HepG2 (cell line): Measurements from ENCODE around the gene OSBP. TPM values are rescaled to one million over a fixed set of nuclear protein-coding genes. Genes with fewer than 3 reads are reported as not detected.

Experiments used
- ERF ChIP-seq: IDR thresholded peaks from 2 replicates; pipeline ENCODE4 v1.6.1; 2018; ENCODE audit warnings: missing biosample characterization, missing genetic modification reagents
- ESRRA ChIP-seq: sonication (generic); formaldehyde crosslinking; IDR thresholded peaks from 2 replicates; pipeline ENCODE4 v1.5.1; 2020; ENCODE audit warnings: mild to moderate bottlenecking, low read depth, missing genetic modification reagents
- HNF4G ChIP-seq, 2 experiments: sonication (generic) in 1 of 2; formaldehyde crosslinking in 1 of 2; IDR thresholded peaks; 2 replicates each; pipeline versions ENCODE4 v1.4.0 to v1.6.1; 2011 to 2020; ENCODE audit warnings: borderline replicate concordance in 2 of 2, low read depth in 2 of 2, mild to moderate bottlenecking in 2 of 2, low read length in 1 of 2, missing genetic modification reagents in 1 of 2, moderate library complexity in 1 of 2
- PHB2 ChIP-seq: fragments of 450-650 bp; IDR thresholded peaks from 2 replicates; pipeline ENCODE4 v1.6.1; 2018; ENCODE audit not compliant: partially characterized antibody
- POLR2A ChIP-seq, 2 experiments: IDR thresholded peaks; 2 replicates each; pipeline ENCODE4 v1.6.1; 2011; ENCODE audit warnings: low read depth in 2 of 2, low read length in 2 of 2, mild to moderate bottlenecking in 1 of 2, moderate library complexity in 1 of 2; ENCODE audit not compliant: insufficient read depth in 1 of 2
- PRMT3 ChIP-seq: sonication (generic); formaldehyde crosslinking; IDR thresholded peaks from 2 replicates; pipeline ENCODE4 v1.8.1; 2022; ENCODE audit warnings: low read depth, mild to moderate bottlenecking, moderate library complexity, missing genetic modification reagents, borderline replicate concordance
- SIN3B ChIP-seq: fragments of 150-350 bp; IDR thresholded peaks from 2 replicates; pipeline ENCODE4 v1.6.1; 2014; ENCODE audit warnings: low read length
- SMYD3 ChIP-seq: sonication (generic); formaldehyde crosslinking; IDR thresholded peaks from 2 replicates; pipeline ENCODE4 v1.8.1; 2023; ENCODE audit warnings: mild to moderate bottlenecking, missing genetic modification reagents
- SPEN ChIP-seq: sonication (generic); formaldehyde crosslinking; IDR thresholded peaks from 2 replicates; pipeline ENCODE4 v1.5.1; 2020; ENCODE audit warnings: low read depth, mild to moderate bottlenecking, missing genetic modification reagents
- ZKSCAN5 ChIP-seq: sonication (generic); formaldehyde crosslinking; IDR thresholded peaks from 2 replicates; pipeline ENCODE4 v1.5.1; 2020; ENCODE audit warnings: mild to moderate bottlenecking, missing genetic modification reagents
- ZNF138 ChIP-seq: sonication (generic); formaldehyde crosslinking; IDR thresholded peaks from 2 replicates; pipeline ENCODE4 v1.5.0; 2020; ENCODE audit warnings: mild to moderate bottlenecking, low read depth, missing genetic modification reagents
- ZNF224 ChIP-seq: sonication (generic); formaldehyde crosslinking; IDR thresholded peaks from 2 replicates; pipeline ENCODE4 v1.5.0; 2020; ENCODE audit warnings: mild to moderate bottlenecking, missing genetic modification reagents
- ZNF724P ChIP-seq: sonication (generic); formaldehyde crosslinking; IDR thresholded peaks from 2 replicates; pipeline ENCODE4 v1.8.0; 2022; ENCODE audit warnings: missing genetic modification reagents, borderline replicate concordance
- polyA plus RNA-seq, 8 experiments: library from polyadenylated mRNA; depleted of rRNA in 3 of 8; stranded (reverse) in 7 of 8; unstranded in 1 of 8; fragments of >200 nt; fragmentation: Illumina TruSeq in 4 of 8; extraction: Trizol in 4 of 8; gene quantifications; 2 replicates each; pipeline versions ENCODE4 v1.2.1 to v1.2.3, GENCODE V29; 2011 to 2016; ENCODE audit warnings: low read depth in 4 of 8, missing spikeins in 1 of 8, mixed read lengths in 1 of 8; ENCODE audit not compliant: insufficient read depth in 1 of 8
- total RNA-seq, 5 experiments: library from RNA; depleted of rRNA; stranded (reverse); fragments of >200 nt; fragmentation: Illumina TruSeq; extraction: Trizol; gene quantifications; 2 replicates each; pipeline ENCODE4 v1.2.3, GENCODE V29; 2016; ENCODE audit warnings: low read depth in 1 of 5
- TF ChIP-seq, protein P1 (sequence below): sonication (generic); formaldehyde crosslinking; IDR thresholded peaks from 2 replicates; pipeline ENCODE4 v1.5.0; 2020; ENCODE audit warnings: mild to moderate bottlenecking, missing genetic modification reagents, borderline replicate concordance
- TF ChIP-seq, protein P2 (sequence below): IDR thresholded peaks from 2 replicates; pipeline ENCODE4 v1.6.1; 2016; ENCODE audit warnings: low read depth
- TF ChIP-seq, protein P3 (sequence below): sonication (generic); formaldehyde crosslinking; IDR thresholded peaks from 2 replicates; pipeline ENCODE4 v1.4.0; 2020; ENCODE audit warnings: missing genetic modification reagents
- TF ChIP-seq, protein P4 (sequence below): sonication (generic); formaldehyde crosslinking; IDR thresholded peaks from 2 replicates; pipeline ENCODE4 v1.5.0; 2020; ENCODE audit warnings: mild to moderate bottlenecking, missing genetic modification reagents

The OSBP gene
- total and polyA plus RNA-seq, 2 of the 13 experiments (the other 11 are each of a cell fraction or from before 2014, with no cell fraction given), result 12.1 to 13.5 TPM

DNA sequence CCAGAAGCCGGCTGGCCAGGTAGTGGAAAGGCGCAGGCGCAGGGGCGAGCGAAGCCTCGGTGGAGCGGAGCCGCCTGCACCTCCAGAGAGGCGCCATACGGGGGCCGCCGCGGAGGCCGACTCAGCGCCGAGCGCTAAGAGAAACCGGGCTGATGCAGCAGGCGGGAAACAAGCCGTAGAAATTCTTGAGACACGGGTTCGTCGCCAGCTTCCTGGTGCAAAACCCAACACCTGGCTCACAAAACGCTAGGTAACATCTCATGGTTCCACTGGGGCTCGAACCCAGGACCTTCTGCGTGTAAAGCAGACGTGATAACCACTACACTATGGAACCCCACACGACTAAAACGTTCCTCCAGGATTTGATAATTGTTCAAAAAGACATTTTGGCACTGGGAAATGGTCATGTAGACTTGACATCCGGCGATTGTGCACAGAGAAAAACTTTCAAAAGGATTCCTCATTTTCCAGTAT lies 65.2 kb downstream of the OSBP start (continued):
- TF ChIP-seq, protein P1, sequence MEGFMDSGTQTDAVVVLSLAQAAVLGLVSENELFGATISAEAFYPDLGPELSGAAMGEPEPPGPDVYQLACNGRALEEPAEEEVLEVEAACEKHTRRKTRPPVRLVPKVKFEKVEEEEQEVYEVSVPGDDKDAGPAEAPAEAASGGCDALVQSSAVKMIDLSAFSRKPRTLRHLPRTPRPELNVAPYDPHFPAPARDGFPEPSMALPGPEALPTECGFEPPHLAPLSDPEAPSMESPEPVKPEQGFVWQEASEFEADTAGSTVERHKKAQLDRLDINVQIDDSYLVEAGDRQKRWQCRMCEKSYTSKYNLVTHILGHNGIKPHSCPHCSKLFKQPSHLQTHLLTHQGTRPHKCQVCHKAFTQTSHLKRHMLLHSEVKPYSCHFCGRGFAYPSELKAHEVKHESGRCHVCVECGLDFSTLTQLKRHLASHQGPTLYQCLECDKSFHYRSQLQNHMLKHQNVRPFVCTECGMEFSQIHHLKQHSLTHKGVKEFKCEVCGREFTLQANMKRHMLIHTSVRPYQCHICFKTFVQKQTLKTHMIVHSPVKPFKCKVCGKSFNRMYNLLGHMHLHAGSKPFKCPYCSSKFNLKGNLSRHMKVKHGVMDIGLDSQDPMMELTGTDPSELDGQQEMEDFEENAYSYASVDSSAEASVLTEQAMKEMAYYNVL (CRISPR knock-in tag), result 0 out of 2 replicates have a peak, but pooled peaks have one; percentile 36
- TF ChIP-seq PRMT3 (CRISPR knock-in tag) (no peak), POLR2A (IDR thresholded peaks at IDR 0.05; ENCODE audit: insufficient read depth in 1 of 2, low read depth in 2 of 2, low read length in 2 of 2) (no peak), PHB2 (no peak), SIN3B (no peak; the same call in 1 of the 2 replicates), HNF4G (IDR thresholded peaks at IDR 0.05; ENCODE audit: borderline replicate concordance, low read depth, low read length) (no peak), HNF4G (CRISPR knock-in tag; IDR thresholded peaks at IDR 0.05; ENCODE audit: borderline replicate concordance, low read depth) (no peak), ERF (CRISPR knock-in tag) (peak; percentile 84), ESRRA (CRISPR knock-in tag) (no peak; the same call in 1 of the 2 replicates), ZNF224 (CRISPR knock-in tag) (no peak), ZNF724P (CRISPR knock-in tag) (0 out of 2 replicates have a peak, but pooled peaks have one; percentile 37), ZNF138 (CRISPR knock-in tag) (peak; percentile 80; the same call in 1 of the 2 replicates), SPEN (CRISPR knock-in tag) (no peak), SMYD3 (CRISPR knock-in tag) (peak; percentile 96), ZKSCAN5 (no peak)
- TF ChIP-seq, protein P2, sequence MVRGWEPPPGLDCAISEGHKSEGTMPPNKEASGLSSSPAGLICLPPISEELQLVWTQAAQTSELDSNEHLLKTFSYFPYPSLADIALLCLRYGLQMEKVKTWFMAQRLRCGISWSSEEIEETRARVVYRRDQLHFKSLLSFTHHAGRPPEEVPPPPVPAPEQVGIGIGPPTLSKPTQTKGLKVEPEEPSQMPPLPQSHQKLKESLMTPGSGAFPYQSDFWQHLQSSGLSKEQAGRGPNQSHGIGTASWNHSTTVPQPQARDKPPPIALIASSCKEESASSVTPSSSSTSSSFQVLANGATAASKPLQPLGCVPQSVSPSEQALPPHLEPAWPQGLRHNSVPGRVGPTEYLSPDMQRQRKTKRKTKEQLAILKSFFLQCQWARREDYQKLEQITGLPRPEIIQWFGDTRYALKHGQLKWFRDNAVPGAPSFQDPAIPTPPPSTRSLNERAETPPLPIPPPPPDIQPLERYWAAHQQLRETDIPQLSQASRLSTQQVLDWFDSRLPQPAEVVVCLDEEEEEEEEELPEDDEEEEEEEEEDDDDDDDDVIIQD (CRISPR knock-in tag), result no peak
- TF ChIP-seq, protein P3, sequence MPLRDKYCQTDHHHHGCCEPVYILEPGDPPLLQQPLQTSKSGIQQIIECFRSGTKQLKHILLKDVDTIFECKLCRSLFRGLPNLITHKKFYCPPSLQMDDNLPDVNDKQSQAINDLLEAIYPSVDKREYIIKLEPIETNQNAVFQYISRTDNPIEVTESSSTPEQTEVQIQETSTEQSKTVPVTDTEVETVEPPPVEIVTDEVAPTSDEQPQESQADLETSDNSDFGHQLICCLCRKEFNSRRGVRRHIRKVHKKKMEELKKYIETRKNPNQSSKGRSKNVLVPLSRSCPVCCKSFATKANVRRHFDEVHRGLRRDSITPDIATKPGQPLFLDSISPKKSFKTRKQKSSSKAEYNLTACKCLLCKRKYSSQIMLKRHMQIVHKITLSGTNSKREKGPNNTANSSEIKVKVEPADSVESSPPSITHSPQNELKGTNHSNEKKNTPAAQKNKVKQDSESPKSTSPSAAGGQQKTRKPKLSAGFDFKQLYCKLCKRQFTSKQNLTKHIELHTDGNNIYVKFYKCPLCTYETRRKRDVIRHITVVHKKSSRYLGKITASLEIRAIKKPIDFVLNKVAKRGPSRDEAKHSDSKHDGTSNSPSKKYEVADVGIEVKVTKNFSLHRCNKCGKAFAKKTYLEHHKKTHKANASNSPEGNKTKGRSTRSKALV (CRISPR knock-in tag), result peak; percentile 61; the same call in 1 of the 2 replicates
- TF ChIP-seq, protein P4, sequence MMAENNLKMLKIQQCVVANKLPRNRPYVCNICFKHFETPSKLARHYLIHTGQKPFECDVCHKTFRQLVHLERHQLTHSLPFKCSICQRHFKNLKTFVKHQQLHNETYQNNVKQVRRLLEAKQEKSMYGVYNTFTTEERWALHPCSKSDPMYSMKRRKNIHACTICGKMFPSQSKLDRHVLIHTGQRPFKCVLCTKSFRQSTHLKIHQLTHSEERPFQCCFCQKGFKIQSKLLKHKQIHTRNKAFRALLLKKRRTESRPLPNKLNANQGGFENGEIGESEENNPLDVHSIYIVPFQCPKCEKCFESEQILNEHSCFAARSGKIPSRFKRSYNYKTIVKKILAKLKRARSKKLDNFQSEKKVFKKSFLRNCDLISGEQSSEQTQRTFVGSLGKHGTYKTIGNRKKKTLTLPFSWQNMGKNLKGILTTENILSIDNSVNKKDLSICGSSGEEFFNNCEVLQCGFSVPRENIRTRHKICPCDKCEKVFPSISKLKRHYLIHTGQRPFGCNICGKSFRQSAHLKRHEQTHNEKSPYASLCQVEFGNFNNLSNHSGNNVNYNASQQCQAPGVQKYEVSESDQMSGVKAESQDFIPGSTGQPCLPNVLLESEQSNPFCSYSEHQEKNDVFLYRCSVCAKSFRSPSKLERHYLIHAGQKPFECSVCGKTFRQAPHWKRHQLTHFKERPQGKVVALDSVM (CRISPR knock-in tag), result peak; percentile 72; the same call in 1 of the 2 replicates
